SK-N-SH treated with all-trans-retinoic acid at 6 μM for 48 hours (cell line): ENCODE measurements around the gene ARHGEF11.

Experiments
- ARNTL ChIP-seq: fragments of 450-650 bp; formaldehyde crosslinking; IDR thresholded peaks from 2 replicates; pipeline ENCODE4 v1.5.0; 2020; ENCODE audit warnings: low read depth, mild to moderate bottlenecking, moderate library complexity, borderline replicate concordance
- CSDC2 ChIP-seq: fragments of 250-450 bp; sonication (Bioruptor Pico); IDR thresholded peaks from 2 replicates; pipeline ENCODE4 v1.5.0; 2020; ENCODE audit warnings: mild to moderate bottlenecking, moderate library complexity
- ESRRG ChIP-seq: fragments of 250-450 bp; sonication (Bioruptor Pico); IDR thresholded peaks from 2 replicates; pipeline ENCODE4 v1.6.1; 2021; ENCODE audit warnings: mild to moderate bottlenecking
- RARB ChIP-seq: fragments of 250-450 bp; sonication (Bioruptor Pico); IDR thresholded peaks from 2 replicates; pipeline ENCODE4 v1.8.0; 2021; ENCODE audit warnings: mild to moderate bottlenecking, moderate library complexity
- SNAI2 ChIP-seq: fragments of 250-450 bp; sonication (Bioruptor Pico); IDR thresholded peaks from 2 replicates; pipeline ENCODE4 v1.5.0; 2020; ENCODE audit warnings: mild to moderate bottlenecking, moderate library complexity
- ZC3H10 ChIP-seq: fragments of 250-450 bp; sonication (Bioruptor Pico); IDR thresholded peaks from 2 replicates; pipeline ENCODE4 v1.5.1; 2021; ENCODE audit warnings: mild to moderate bottlenecking, moderate library complexity
- TF ChIP-seq, protein P1 (sequence below): fragments of 250-450 bp; sonication (Bioruptor Pico); IDR thresholded peaks from 2 replicates; pipeline ENCODE4 v1.5.1; 2020; ENCODE audit warnings: low read depth, mild to moderate bottlenecking, moderate library complexity
- TF ChIP-seq, protein P2 (sequence below): fragments of 250-450 bp; sonication (Bioruptor Pico); IDR thresholded peaks from 2 replicates; pipeline ENCODE4 v1.8.0; 2021; ENCODE audit warnings: low read depth, mild to moderate bottlenecking, moderate library complexity, borderline replicate concordance
- TF ChIP-seq, protein P3 (sequence below): fragments of 250-450 bp; sonication (Bioruptor Pico); IDR thresholded peaks from 2 replicates; pipeline ENCODE4 v1.5.0; 2020; ENCODE audit warnings: mild to moderate bottlenecking, moderate library complexity

DNA sequence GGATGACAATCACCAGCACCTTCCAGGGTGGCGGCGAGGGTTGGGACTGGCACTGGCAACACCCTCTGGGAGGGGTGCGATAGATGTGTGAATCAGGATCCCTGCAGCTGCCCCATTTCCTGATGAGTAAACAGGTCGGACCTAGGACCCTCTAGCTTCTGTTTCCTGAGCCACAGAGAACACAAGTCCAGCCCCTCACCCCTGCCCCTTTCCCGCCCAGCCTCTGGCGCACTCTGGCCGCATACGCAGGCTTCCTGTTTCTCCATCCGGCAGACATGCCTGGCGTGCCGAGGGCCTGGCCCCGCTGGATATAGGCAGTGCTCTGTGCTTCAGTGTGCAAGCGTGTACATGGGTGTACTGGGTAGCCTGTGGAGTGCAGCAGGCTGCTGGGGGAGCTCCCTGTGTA lies 147.4 kb downstream of the ARHGEF11 start:
- no peak for TF ChIP-seq CSDC2 (CRISPR knock-in tag)
- no peak for TF ChIP-seq RARB
- no peak for TF ChIP-seq SNAI2 (CRISPR knock-in tag)
- TF ChIP-seq, protein P1, sequence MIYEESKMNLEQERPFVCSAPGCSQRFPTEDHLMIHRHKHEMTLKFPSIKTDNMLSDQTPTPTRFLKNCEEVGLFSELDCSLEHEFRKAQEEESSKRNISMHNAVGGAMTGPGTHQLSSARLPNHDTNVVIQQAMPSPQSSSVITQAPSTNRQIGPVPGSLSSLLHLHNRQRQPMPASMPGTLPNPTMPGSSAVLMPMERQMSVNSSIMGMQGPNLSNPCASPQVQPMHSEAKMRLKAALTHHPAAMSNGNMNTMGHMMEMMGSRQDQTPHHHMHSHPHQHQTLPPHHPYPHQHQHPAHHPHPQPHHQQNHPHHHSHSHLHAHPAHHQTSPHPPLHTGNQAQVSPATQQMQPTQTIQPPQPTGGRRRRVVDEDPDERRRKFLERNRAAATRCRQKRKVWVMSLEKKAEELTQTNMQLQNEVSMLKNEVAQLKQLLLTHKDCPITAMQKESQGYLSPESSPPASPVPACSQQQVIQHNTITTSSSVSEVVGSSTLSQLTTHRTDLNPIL (CRISPR knock-in tag) = no peak
- TF ChIP-seq ESRRG = no peak
- TF ChIP-seq ZC3H10 (CRISPR knock-in tag) = no peak
- no peak for TF ChIP-seq ARNTL (CRISPR knock-in tag)
- TF ChIP-seq, protein P2, sequence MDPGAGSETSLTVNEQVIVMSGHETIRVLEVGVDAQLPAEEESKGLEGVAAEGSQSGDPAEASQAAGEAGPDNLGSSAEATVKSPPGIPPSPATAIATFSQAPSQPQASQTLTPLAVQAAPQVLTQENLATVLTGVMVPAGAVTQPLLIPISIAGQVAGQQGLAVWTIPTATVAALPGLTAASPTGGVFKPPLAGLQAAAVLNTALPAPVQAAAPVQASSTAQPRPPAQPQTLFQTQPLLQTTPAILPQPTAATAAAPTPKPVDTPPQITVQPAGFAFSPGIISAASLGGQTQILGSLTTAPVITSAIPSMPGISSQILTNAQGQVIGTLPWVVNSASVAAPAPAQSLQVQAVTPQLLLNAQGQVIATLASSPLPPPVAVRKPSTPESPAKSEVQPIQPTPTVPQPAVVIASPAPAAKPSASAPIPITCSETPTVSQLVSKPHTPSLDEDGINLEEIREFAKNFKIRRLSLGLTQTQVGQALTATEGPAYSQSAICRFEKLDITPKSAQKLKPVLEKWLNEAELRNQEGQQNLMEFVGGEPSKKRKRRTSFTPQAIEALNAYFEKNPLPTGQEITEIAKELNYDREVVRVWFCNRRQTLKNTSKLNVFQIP (CRISPR knock-in tag) = no peak
- TF ChIP-seq, protein P3, sequence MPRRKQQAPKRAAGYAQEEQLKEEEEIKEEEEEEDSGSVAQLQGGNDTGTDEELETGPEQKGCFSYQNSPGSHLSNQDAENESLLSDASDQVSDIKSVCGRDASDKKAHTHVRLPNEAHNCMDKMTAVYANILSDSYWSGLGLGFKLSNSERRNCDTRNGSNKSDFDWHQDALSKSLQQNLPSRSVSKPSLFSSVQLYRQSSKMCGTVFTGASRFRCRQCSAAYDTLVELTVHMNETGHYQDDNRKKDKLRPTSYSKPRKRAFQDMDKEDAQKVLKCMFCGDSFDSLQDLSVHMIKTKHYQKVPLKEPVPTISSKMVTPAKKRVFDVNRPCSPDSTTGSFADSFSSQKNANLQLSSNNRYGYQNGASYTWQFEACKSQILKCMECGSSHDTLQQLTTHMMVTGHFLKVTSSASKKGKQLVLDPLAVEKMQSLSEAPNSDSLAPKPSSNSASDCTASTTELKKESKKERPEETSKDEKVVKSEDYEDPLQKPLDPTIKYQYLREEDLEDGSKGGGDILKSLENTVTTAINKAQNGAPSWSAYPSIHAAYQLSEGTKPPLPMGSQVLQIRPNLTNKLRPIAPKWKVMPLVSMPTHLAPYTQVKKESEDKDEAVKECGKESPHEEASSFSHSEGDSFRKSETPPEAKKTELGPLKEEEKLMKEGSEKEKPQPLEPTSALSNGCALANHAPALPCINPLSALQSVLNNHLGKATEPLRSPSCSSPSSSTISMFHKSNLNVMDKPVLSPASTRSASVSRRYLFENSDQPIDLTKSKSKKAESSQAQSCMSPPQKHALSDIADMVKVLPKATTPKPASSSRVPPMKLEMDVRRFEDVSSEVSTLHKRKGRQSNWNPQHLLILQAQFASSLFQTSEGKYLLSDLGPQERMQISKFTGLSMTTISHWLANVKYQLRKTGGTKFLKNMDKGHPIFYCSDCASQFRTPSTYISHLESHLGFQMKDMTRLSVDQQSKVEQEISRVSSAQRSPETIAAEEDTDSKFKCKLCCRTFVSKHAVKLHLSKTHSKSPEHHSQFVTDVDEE (CRISPR knock-in tag) = no peak
